Measurements from ENCODE around the gene ST3GAL3. TPM values are rescaled to one million over a fixed set of nuclear protein-coding genes. Genes with fewer than 3 reads are reported as not detected.

ST3GAL3 gene
- total RNA-seq, 1 donor from 2014 or later: 14.9 TPM

DNA sequence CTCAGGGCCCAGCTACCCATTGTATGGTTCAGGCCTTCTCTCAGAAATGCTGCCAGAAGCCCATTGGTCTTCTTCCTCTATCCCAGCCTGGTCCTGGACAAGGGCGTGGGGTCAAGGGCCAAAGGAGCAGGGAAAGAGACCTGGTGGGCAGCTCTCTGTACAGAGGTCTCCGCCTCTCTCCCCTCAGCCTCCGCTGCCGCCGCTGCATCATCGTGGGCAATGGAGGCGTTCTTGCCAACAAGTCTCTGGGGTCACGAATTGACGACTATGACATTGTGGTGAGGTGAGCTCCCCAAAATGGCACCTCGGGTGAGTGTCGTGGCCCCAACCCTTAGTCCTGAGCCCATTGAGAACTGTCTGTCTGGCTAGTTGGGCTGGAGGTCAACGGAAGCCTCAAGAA lies 191.6 kb downstream of the ST3GAL3 start:
- Mint-ChIP-seq H3K27ac (ENCODE audit: unreplicated experiment) (no peak overlapping the region), H3K36me3 (ENCODE audit: low read depth, unreplicated experiment) (peaks cover 3% of the 10 kb centered on the region), H3K9me3 (ENCODE audit: unreplicated experiment) (no peaks in the 10 kb centered on the region), H3K4me3 (ENCODE audit: unreplicated experiment) (no peak overlapping the region), H3K27me3 (ENCODE audit: unreplicated experiment) (peaks cover 22% of the 10 kb centered on the region), H3K4me1 (ENCODE audit: unreplicated experiment) (peaks cover 49% of the 10 kb centered on the region)
- DNase-seq (ENCODE audit: low spot score): no peak
- TF ChIP-seq, protein P1, sequence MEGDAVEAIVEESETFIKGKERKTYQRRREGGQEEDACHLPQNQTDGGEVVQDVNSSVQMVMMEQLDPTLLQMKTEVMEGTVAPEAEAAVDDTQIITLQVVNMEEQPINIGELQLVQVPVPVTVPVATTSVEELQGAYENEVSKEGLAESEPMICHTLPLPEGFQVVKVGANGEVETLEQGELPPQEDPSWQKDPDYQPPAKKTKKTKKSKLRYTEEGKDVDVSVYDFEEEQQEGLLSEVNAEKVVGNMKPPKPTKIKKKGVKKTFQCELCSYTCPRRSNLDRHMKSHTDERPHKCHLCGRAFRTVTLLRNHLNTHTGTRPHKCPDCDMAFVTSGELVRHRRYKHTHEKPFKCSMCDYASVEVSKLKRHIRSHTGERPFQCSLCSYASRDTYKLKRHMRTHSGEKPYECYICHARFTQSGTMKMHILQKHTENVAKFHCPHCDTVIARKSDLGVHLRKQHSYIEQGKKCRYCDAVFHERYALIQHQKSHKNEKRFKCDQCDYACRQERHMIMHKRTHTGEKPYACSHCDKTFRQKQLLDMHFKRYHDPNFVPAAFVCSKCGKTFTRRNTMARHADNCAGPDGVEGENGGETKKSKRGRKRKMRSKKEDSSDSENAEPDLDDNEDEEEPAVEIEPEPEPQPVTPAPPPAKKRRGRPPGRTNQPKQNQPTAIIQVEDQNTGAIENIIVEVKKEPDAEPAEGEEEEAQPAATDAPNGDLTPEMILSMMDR (IDR thresholded peaks at IDR 0.05; ENCODE audit: unreplicated experiment): no peak

DNA sequence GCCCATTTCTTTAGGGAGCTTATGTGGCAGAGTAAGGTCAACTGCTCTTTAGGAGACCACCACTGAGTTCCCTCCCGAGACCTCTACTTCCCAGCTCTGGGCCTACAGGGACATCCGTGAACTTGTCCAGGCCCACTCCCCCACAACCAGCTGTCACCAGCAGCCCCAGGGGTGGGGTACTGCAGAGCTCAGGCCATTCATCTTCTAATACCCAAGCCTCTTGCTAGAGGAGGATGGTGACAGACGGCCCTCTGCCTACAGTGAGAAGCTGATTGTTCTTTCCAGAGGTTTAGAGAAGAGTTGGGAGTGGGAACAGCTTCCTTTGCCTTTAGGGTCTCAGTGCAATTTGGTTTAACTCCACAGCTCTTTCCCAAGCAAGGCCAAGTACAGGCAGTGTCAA lies 193.1 kb downstream of the ST3GAL3 start:
- H3K9me3 Mint-ChIP-seq (ENCODE audit: unreplicated experiment): no peaks in the 10 kb centered on the region
- peaks cover 19% of the 10 kb centered on the region for H3K27me3 Mint-ChIP-seq (ENCODE audit: unreplicated experiment)
- peaks cover 8% of the 10 kb centered on the region for H3K36me3 Mint-ChIP-seq (ENCODE audit: low read depth, unreplicated experiment)
- H3K4me3 Mint-ChIP-seq (ENCODE audit: unreplicated experiment): no peak overlapping the region
- peaks cover 41% of the 10 kb centered on the region for H3K4me1 Mint-ChIP-seq (ENCODE audit: unreplicated experiment)
- TF ChIP-seq, protein P1 (IDR thresholded peaks at IDR 0.05; ENCODE audit: unreplicated experiment): no peak
- no peak for DNase-seq (ENCODE audit: low spot score)
- no peak overlapping the region for H3K27ac Mint-ChIP-seq (ENCODE audit: unreplicated experiment)

DNA sequence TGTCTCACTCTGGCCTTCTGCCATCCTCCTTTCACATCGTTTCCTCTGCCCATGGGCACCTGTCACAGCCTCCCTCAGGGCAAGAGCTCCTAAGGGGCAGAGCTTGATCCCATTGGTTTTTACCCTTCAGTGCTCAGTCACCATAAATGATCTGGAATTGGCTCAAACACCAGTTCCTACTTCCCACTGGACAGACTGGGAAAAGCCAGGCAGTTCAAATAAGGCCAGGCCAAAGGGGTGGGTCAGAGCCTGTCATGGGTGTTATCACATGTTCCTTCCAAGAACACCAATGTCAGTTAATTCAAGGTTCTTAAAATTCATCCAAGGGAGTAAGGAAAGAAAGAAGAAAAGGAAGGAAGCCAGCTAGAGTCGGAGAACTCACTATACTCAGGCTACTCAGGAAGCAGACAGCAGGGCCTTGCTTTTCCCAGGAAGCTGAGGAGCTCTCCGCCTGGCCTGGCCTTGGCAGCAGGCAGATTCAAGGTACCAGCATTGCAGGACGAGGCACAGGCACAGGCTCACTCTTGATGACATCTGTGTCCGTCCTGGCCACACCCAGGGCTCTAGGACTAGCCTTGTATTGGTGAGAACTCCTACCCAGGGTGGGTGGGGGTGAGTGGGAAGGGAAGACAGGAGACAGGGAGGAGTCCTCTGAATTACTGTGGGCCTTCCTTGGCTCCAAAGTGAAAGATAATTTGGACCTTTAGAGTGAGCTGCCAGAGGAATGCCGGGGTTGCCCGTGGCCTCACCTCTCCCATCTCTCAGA lies 194.0 kb downstream of the ST3GAL3 start:
- Mint-ChIP-seq H3K4me3 (ENCODE audit: unreplicated experiment) (peak overlapping the region; percentile 16), H3K36me3 (ENCODE audit: low read depth, unreplicated experiment) (peaks cover 9% of the 10 kb centered on the region), H3K27me3 (ENCODE audit: unreplicated experiment) (peaks cover 21% of the 10 kb centered on the region), H3K27ac (ENCODE audit: unreplicated experiment) (peak overlapping the region; percentile 40), H3K9me3 (ENCODE audit: unreplicated experiment) (peaks cover under 1% of the 10 kb centered on the region), H3K4me1 (ENCODE audit: unreplicated experiment) (peaks cover 35% of the 10 kb centered on the region)
- TF ChIP-seq, protein P1 (IDR thresholded peaks at IDR 0.05; ENCODE audit: unreplicated experiment): no peak
- DNase-seq (ENCODE audit: low spot score): no peak

DNA sequence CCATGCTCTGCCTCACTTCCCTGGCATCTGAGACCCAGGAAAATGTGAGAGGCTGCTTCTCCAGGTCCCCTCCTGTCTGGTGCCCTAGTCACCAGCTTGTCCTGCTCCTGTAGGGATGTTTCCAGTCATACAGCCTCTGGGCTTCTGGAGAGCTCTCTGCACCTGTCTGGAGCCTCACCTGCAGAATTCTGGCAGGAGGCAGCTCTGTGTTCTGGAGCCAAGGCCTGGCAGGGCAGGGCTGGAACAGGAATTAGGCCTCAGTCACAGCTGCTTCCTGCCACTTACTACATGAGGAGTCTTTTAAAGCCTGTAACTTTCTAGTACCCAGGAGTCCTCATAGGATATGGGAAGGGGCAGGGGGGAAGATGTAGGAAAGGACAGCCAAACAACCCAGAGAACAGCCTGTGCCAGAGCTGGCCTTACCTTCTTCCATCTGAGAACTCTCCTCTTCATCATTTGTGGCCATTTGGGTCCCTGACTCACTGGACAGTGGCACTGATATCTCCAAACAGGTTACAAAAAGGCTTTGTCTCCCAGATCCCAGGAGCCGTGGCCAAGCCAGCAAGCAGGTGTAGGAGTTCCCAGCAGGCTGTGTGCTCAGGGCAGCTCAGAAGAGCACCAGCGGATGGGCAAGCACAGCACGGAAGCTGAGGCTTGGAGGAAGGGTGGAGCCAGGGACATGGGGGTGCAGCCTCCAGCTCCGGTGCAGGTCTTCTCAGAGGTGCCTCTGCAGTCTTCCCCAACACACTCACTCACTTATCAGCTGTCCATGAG lies 194.9 kb downstream of the ST3GAL3 start:
- Mint-ChIP-seq H3K9me3 (ENCODE audit: unreplicated experiment) (peaks cover 8% of the 10 kb centered on the region), H3K27ac (ENCODE audit: unreplicated experiment) (no peak overlapping the region), H3K4me1 (ENCODE audit: unreplicated experiment) (peaks cover 37% of the 10 kb centered on the region), H3K4me3 (ENCODE audit: unreplicated experiment) (no peak overlapping the region), H3K36me3 (ENCODE audit: low read depth, unreplicated experiment) (peaks cover 17% of the 10 kb centered on the region), H3K27me3 (ENCODE audit: unreplicated experiment) (peaks cover 27% of the 10 kb centered on the region)
- DNase-seq (ENCODE audit: low spot score): no peak
- TF ChIP-seq, protein P1 (IDR thresholded peaks at IDR 0.05; ENCODE audit: unreplicated experiment): no peak

All from endothelial cell (in vitro differentiated cells).